K562 (cell line): ENCODE results near the gene SVIL.

ENCODE experiments used
- CEBPG ChIP-seq, 3 experiments: fragments of 200-800 bp in 1 of 3; sonication (Bioruptor generic) in 1 of 3; sonication (generic) in 1 of 3; formaldehyde crosslinking in 1 of 3; IDR thresholded peaks in 2 of 3; conservative IDR thresholded peaks in 1 of 3; 2 replicates each; pipeline versions ENCODE4 v1.6.1 to v1.8.0; 2016 to 2022; ENCODE audit warnings: missing compliant biosample characterization in 2 of 3, missing genetic modification characterization in 2 of 3, mild to moderate bottlenecking in 1 of 3, missing genetic modification reagents in 1 of 3
- CTCF ChIP-seq, 3 experiments: IDR thresholded peaks in 2 of 3; conservative IDR thresholded peaks in 1 of 3; 2 replicates each; pipeline ENCODE4 v1.5.1; 2011 to 2012; ENCODE audit warnings: low read length in 3 of 3, mild to moderate bottlenecking in 3 of 3, control low read depth in 2 of 3, improper control_type of control experiment in 1 of 3, inconsistent platforms in 1 of 3, low read depth in 1 of 3, mixed read lengths in 1 of 3, moderate library complexity in 1 of 3; ENCODE audit not compliant: insufficient read depth in 2 of 3
- DLX4 ChIP-seq: fragments of 250-450 bp; sonication (Bioruptor Pico); IDR thresholded peaks from 2 replicates; pipeline ENCODE4 v1.6.1; 2021; ENCODE audit warnings: mild to moderate bottlenecking
- DPF2 ChIP-seq: fragments of 450-650 bp; IDR thresholded peaks from 2 replicates; pipeline ENCODE4 v1.6.1; 2016
- EZH2 ChIP-seq: IDR thresholded peaks from 2 replicates; pipeline ENCODE4 v1.6.1; 2012; ENCODE audit warnings: low read depth, mild to moderate bottlenecking, inconsistent platforms, low read length, borderline replicate concordance
- FOSL1 ChIP-seq: fragments of 200-800 bp; sonication (Bioruptor generic); conservative IDR thresholded peaks from 2 replicates; pipeline ENCODE4 v1.6.1; 2016; ENCODE audit warnings: missing genetic modification characterization, missing compliant biosample characterization
- KDM1A ChIP-seq, 2 experiments: fragments of 450-650 bp; IDR thresholded peaks; 2 replicates each; pipeline ENCODE4 v1.6.1; 2016; ENCODE audit warnings: mild to moderate bottlenecking in 2 of 2
- KDM5B ChIP-seq: fragments of 200-600 bp; sonication (generic); IDR thresholded peaks from 2 replicates; pipeline ENCODE4 v1.6.1; 2012; ENCODE audit warnings: low read depth, mild to moderate bottlenecking, moderate library complexity, low read length, control low read depth, inconsistent platforms; ENCODE audit not compliant: insufficient replicate concordance
- NR3C1 ChIP-seq: sonication (generic); formaldehyde crosslinking; IDR thresholded peaks from 2 replicates; pipeline ENCODE4 v1.8.1; 2022; ENCODE audit warnings: missing genetic modification reagents
- NRF1 ChIP-seq, 2 experiments: fragments of 450-650 bp; IDR thresholded peaks in 1 of 2; conservative IDR thresholded peaks in 1 of 2; 2 replicates each; pipeline ENCODE4 v1.6.1; 2014; ENCODE audit warnings: mild to moderate bottlenecking in 2 of 2
- ZNF644 ChIP-seq: fragments of 200-800 bp; sonication (Bioruptor generic); IDR thresholded peaks from 2 replicates; pipeline ENCODE4 v1.6.1; 2016; ENCODE audit warnings: low read depth, missing genetic modification characterization, missing compliant biosample characterization

DNA sequence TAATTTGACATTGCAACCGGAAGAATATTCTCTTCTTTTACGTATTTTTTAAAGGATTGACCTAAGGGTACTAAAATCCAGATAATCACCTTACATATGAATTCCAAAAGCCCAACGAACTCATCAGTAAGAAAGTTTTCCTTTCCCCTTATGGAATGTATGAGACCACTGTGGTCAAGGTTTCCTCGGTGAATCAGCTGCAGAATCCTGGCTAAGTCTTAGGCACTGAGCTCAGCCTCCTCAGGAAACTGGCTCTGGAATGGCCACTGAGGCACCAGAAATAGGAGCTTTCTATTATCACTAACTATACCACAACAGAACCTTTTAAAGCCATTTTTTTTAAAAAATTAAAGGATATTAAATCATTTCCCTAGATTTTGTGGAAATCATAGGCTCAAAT lies 21.0 kb downstream of the SVIL start:
- no peak for TF ChIP-seq NR3C1
- no peak for TF ChIP-seq CTCF (IDR thresholded peaks at IDR 0.05 in 2 of 3, conservative IDR thresholded peaks at IDR 0.05 in 1 of 3; ENCODE audit: insufficient read depth in 2 of 3, low read depth in 1 of 3, low read length in 3 of 3)
- no peak for TF ChIP-seq CEBPG (CRISPR knock-in tag; IDR thresholded peaks at IDR 0.05)
- no peak for TF ChIP-seq CEBPG (tag; conservative IDR thresholded peaks at IDR 0.05 in 1 of 2, IDR thresholded peaks at IDR 0.05 in 1 of 2)
- no peak for TF ChIP-seq KDM5B
- no peak for TF ChIP-seq KDM1A (IDR thresholded peaks at IDR 0.05)
- TF ChIP-seq DLX4 (CRISPR knock-in tag), result no peak
- no peak for TF ChIP-seq EZH2
- no peak for TF ChIP-seq NRF1 (conservative IDR thresholded peaks at IDR 0.05 in 1 of 2, IDR thresholded peaks at IDR 0.05 in 1 of 2)
- TF ChIP-seq DPF2, result no peak
- no peak for TF ChIP-seq ZNF644 (tag)
- no peak for TF ChIP-seq FOSL1
